ENCODE data around the gene CD300LG.

Gene CD300LG

GRCh38 chr17:43826206-43826605 lies 20.8 kb upstream of the CD300LG start:
- Histone ChIP-seq H3K27ac (ENCODE audit: low read depth, low read length) (no peak overlapping the region), H3K9ac (ENCODE audit: low read length) (no peak overlapping the region), H3K4me2 (ENCODE audit: low read depth, low read length, poor library complexity, severe bottlenecking) (no peak overlapping the region), H3K9me2 (replicated peaks; ENCODE audit: insufficient read depth, low read length) (no peaks in the 10 kb centered on the region), H3K79me2 (ENCODE audit: insufficient read depth, low read length) (no peaks in the 10 kb centered on the region), H4K20me1 (ENCODE audit: low read depth, low read length) (no peaks in the 10 kb centered on the region), H3K4me3 (ENCODE audit: insufficient read depth, low read length, poor library complexity, severe bottlenecking) (no peak overlapping the region), H3F3A (ENCODE audit: insufficient read depth) (no peaks in the 10 kb centered on the region), H3K27me3 (ENCODE audit: low read length) (0 out of 2 replicates have a peak, but pooled peaks cover 6% of the 10 kb centered on the region), H3K36me3 (ENCODE audit: low read length) (no peaks in the 10 kb centered on the region), H3K9me3 (ENCODE audit: insufficient read depth, low read length) (no peaks in the 10 kb centered on the region), H2AFZ (ENCODE audit: low read depth, low read length, severe bottlenecking) (no peak overlapping the region)
- TF ChIP-seq CTCF (IDR thresholded peaks at IDR 0.05; ENCODE audit: insufficient read depth, low read length, poor library complexity, severe bottlenecking) (no peak), EZH2phosphoT487 (conservative IDR thresholded peaks at IDR 0.05; ENCODE audit: low read length) (no peak)

GRCh38 chr17:43827596-43827995 lies 19.4 kb upstream of the CD300LG start:
- Histone ChIP-seq H3K36me3 (ENCODE audit: low read length) (no peaks in the 10 kb centered on the region), H3K9me2 (replicated peaks; ENCODE audit: insufficient read depth, low read length) (no peaks in the 10 kb centered on the region), H2AFZ (ENCODE audit: low read depth, low read length, severe bottlenecking) (no peak overlapping the region), H3K4me2 (ENCODE audit: low read depth, low read length, poor library complexity, severe bottlenecking) (no peak overlapping the region), H3K79me2 (ENCODE audit: insufficient read depth, low read length) (no peaks in the 10 kb centered on the region), H3K27ac (ENCODE audit: low read depth, low read length) (no peak overlapping the region), H3K9me3 (ENCODE audit: insufficient read depth, low read length) (no peaks in the 10 kb centered on the region), H3K9ac (ENCODE audit: low read length) (no peak overlapping the region), H4K20me1 (ENCODE audit: low read depth, low read length) (no peaks in the 10 kb centered on the region), H3K27me3 (ENCODE audit: low read length) (no peaks in the 10 kb centered on the region), H3F3A (ENCODE audit: insufficient read depth) (no peaks in the 10 kb centered on the region), H3K4me3 (ENCODE audit: insufficient read depth, low read length, poor library complexity, severe bottlenecking) (no peak overlapping the region)
- TF ChIP-seq CTCF (IDR thresholded peaks at IDR 0.05; ENCODE audit: insufficient read depth, low read length, poor library complexity, severe bottlenecking) (no peak), EZH2phosphoT487 (conservative IDR thresholded peaks at IDR 0.05; ENCODE audit: low read length) (no peak)

GRCh38 chr17:43829738-43830137 lies 17.2 kb upstream of the CD300LG start:
- H4K20me1 ChIP-seq (ENCODE audit: low read depth, low read length) = no peaks in the 10 kb centered on the region

More at GRCh38 chr17:43829738-43830137, 17.2 kb upstream of the CD300LG start:
- TF ChIP-seq CTCF (IDR thresholded peaks at IDR 0.05; ENCODE audit: insufficient read depth, low read length, poor library complexity, severe bottlenecking) (no peak), EZH2phosphoT487 (conservative IDR thresholded peaks at IDR 0.05; ENCODE audit: low read length) (no peak)
- no peak overlapping the region for H3K4me2 ChIP-seq (ENCODE audit: low read depth, low read length, poor library complexity, severe bottlenecking)
- H3K4me3 ChIP-seq (ENCODE audit: insufficient read depth, low read length, poor library complexity, severe bottlenecking) = no peak overlapping the region
- no peaks in the 10 kb centered on the region for H3K9me2 ChIP-seq (replicated peaks; ENCODE audit: insufficient read depth, low read length)
- no peaks in the 10 kb centered on the region for H3K36me3 ChIP-seq (ENCODE audit: low read length)
- H3K27ac ChIP-seq (ENCODE audit: low read depth, low read length) = no peak overlapping the region
- H2AFZ ChIP-seq (ENCODE audit: low read depth, low read length, severe bottlenecking) = no peak overlapping the region
- H3K9me3 ChIP-seq (ENCODE audit: insufficient read depth, low read length) = no peaks in the 10 kb centered on the region
- no peaks in the 10 kb centered on the region for H3F3A ChIP-seq (ENCODE audit: insufficient read depth)
- H3K9ac ChIP-seq (ENCODE audit: low read length) = no peak overlapping the region
- no peaks in the 10 kb centered on the region for H3K27me3 ChIP-seq (ENCODE audit: low read length)
- no peaks in the 10 kb centered on the region for H3K79me2 ChIP-seq (ENCODE audit: insufficient read depth, low read length)
